Measurements from ENCODE around the gene TRIM21.
"Not testable (repeated sequence)": the region's sequence is repeated elsewhere in the genome, so short reads cannot be mapped to it uniquely, and the experiment has no call there.

The TRIM21 gene

DNA sequence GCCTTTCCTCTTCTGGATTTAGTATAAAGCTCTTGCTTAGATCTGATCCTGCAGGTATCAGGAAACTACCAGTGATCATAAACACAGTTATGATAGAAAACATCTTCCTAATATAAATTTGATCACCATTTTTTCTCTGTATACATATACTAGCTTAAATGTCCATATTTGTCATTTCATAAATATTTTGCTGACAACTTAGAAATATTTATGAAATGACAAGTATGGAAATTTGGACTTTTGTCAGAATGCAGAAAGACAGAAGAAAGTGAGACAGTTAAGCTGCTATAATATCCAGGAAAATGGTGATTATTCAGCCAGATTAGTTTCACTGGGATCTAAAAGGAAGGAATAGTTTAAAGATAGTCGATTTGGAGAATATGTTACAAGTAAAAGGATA is 22.8 kb upstream of the TRIM21 start:
- Histone ChIP-seq H4K20me1 (ENCODE audit: insufficient read depth, low read length) (no peaks in the 10 kb centered on the region), H3K79me2 (ENCODE audit: insufficient read depth, low read length) (no peaks in the 10 kb centered on the region), H3K27me3 (ENCODE audit: insufficient read depth, low read length) (no peaks in the 10 kb centered on the region), H3K9me2 (ENCODE audit: low read depth, low read length) (no peaks in the 10 kb centered on the region), H2AFZ (ENCODE audit: low read length) (no peak overlapping the region), H3K4me1 (ENCODE audit: insufficient read depth, low read length, severe bottlenecking) (no peaks in the 10 kb centered on the region), H3K9ac (ENCODE audit: low read length) (no peak overlapping the region), H3K4me2 (ENCODE audit: low read length) (no peak overlapping the region), H3F3A (ENCODE audit: insufficient read depth, low read length) (no peaks in the 10 kb centered on the region), H3K4me3 (ENCODE audit: low read depth, low read length, poor library complexity, severe bottlenecking) (no peak overlapping the region), H3K9me3 (ENCODE audit: low read length) (no peaks in the 10 kb centered on the region), H3K36me3 (ENCODE audit: insufficient read depth, low read length) (no peaks in the 10 kb centered on the region), H3K27ac (ENCODE audit: low read depth, low read length, poor library complexity, severe bottlenecking) (no peak overlapping the region)
- TF ChIP-seq, protein P1, sequence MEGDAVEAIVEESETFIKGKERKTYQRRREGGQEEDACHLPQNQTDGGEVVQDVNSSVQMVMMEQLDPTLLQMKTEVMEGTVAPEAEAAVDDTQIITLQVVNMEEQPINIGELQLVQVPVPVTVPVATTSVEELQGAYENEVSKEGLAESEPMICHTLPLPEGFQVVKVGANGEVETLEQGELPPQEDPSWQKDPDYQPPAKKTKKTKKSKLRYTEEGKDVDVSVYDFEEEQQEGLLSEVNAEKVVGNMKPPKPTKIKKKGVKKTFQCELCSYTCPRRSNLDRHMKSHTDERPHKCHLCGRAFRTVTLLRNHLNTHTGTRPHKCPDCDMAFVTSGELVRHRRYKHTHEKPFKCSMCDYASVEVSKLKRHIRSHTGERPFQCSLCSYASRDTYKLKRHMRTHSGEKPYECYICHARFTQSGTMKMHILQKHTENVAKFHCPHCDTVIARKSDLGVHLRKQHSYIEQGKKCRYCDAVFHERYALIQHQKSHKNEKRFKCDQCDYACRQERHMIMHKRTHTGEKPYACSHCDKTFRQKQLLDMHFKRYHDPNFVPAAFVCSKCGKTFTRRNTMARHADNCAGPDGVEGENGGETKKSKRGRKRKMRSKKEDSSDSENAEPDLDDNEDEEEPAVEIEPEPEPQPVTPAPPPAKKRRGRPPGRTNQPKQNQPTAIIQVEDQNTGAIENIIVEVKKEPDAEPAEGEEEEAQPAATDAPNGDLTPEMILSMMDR (IDR thresholded peaks at IDR 0.05; ENCODE audit: low read length): no peak
- no peak for TF ChIP-seq EZH2 (IDR thresholded peaks at IDR 0.05; ENCODE audit: borderline replicate concordance, low read length)

DNA sequence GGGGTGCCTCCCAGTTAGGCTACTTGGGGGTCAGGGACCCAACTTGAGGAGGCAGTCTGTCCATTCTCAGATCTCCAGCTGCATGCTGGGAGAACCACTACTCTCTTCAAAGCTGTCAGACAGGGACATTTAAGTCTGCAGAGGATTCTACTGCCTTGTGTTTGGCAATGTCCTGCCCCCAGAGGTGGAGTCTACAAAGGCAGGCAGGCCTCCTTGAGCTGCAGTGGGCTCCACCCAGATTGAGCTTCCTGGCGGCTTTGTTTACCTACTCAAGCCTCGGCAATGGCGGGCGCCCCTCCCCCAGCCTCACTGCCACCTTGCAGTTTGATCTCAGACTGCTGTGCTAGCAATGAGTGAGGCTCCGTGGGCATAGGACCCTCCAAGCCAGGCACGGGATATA is 12.7 kb upstream of the TRIM21 start:
- not testable (repeated sequence) for H3K4me3 ChIP-seq (ENCODE audit: low read depth, low read length, poor library complexity, severe bottlenecking); H3K27ac ChIP-seq (ENCODE audit: low read depth, low read length, poor library complexity, severe bottlenecking); H3K9ac ChIP-seq (ENCODE audit: low read length); H3K4me2 ChIP-seq (ENCODE audit: low read length); H3K27me3 ChIP-seq (ENCODE audit: insufficient read depth, low read length); H3K36me3 ChIP-seq (ENCODE audit: insufficient read depth, low read length); H3K79me2 ChIP-seq (ENCODE audit: insufficient read depth, low read length); H3K4me1 ChIP-seq (ENCODE audit: insufficient read depth, low read length, severe bottlenecking); H3K9me3 ChIP-seq (ENCODE audit: low read length); H3K9me2 ChIP-seq (ENCODE audit: low read depth, low read length); H4K20me1 ChIP-seq (ENCODE audit: insufficient read depth, low read length); H2AFZ ChIP-seq (ENCODE audit: low read length); H3F3A ChIP-seq (ENCODE audit: insufficient read depth, low read length)

DNA sequence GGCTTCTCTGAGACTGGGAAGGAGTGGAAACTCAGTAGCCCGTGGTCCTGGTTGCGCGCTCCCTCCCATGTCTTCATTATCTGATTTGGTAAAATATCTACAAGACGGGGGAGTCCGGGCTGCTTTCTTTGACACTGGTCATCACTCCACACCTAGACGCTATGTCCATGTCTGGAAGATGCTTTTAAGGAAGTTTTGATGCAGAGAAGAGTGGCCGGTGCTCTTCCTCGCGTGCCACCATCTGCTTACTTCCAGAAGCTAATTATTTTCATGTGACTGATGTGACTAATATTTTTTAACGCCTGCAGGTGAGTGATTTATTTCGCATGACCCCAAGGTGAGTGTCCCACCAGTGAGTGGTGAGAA is 339 bp upstream of the TRIM21 start:
- peak overlapping the region; percentile 75; the same call in 1 of the 2 replicates for H3K4me2 ChIP-seq (ENCODE audit: low read length)
- no peaks in the 10 kb centered on the region for H3K79me2 ChIP-seq (ENCODE audit: insufficient read depth, low read length)
- H3K9ac ChIP-seq (ENCODE audit: low read length): no peak overlapping the region

DNA sequence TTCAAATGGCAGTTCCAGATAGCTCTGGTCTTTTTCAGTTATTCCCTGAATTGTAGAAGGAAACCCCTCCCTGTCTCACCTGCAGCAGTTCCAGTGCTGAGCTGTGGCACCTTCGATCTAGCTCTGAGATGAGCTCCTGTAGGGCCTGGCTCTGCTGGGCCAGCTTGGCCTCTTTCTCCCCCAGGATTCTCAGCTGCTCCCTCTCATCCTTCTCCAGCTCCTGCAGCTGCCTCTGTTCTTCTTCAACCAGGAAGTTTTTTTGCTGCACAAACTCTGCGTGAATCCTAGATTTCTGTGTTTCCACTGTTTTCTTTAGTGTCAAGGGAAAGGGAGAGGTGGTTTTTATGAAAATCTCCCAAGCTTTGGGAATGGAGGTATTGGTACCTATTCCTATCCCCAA is 5.3 kb downstream of the TRIM21 start:
- Histone ChIP-seq H3K4me2 (ENCODE audit: low read length) (no peak overlapping the region), H3K27me3 (ENCODE audit: insufficient read depth, low read length) (no peaks in the 10 kb centered on the region), H3K27ac (ENCODE audit: low read depth, low read length, poor library complexity, severe bottlenecking) (no peak overlapping the region), H3K9ac (ENCODE audit: low read length) (no peak overlapping the region), H3K4me1 (ENCODE audit: insufficient read depth, low read length, severe bottlenecking) (peaks cover 8% of the 10 kb centered on the region), H3K79me2 (ENCODE audit: insufficient read depth, low read length) (no peaks in the 10 kb centered on the region), H3K9me2 (ENCODE audit: low read depth, low read length) (no peaks in the 10 kb centered on the region), H2AFZ (ENCODE audit: low read length) (no peak overlapping the region), H3K4me3 (ENCODE audit: low read depth, low read length, poor library complexity, severe bottlenecking) (no peak overlapping the region), H3K36me3 (ENCODE audit: insufficient read depth, low read length) (peaks cover 27% of the 10 kb centered on the region), H3K9me3 (ENCODE audit: low read length) (no peaks in the 10 kb centered on the region), H4K20me1 (ENCODE audit: insufficient read depth, low read length) (no peaks in the 10 kb centered on the region), H3F3A (ENCODE audit: insufficient read depth, low read length) (no peaks in the 10 kb centered on the region)
- TF ChIP-seq, protein P1 (IDR thresholded peaks at IDR 0.05; ENCODE audit: low read length): no peak

More for the DNA sequence above, 339 bp upstream of the TRIM21 start:
- Histone ChIP-seq H3K36me3 (ENCODE audit: insufficient read depth, low read length) (peaks cover 16% of the 10 kb centered on the region), H3K27ac (ENCODE audit: low read depth, low read length, poor library complexity, severe bottlenecking) (no peak overlapping the region), H4K20me1 (ENCODE audit: insufficient read depth, low read length) (no peaks in the 10 kb centered on the region), H2AFZ (ENCODE audit: low read length) (no peak overlapping the region), H3F3A (ENCODE audit: insufficient read depth, low read length) (no peaks in the 10 kb centered on the region), H3K9me3 (ENCODE audit: low read length) (no peaks in the 10 kb centered on the region), H3K27me3 (ENCODE audit: insufficient read depth, low read length) (no peaks in the 10 kb centered on the region), H3K9me2 (ENCODE audit: low read depth, low read length) (no peaks in the 10 kb centered on the region), H3K4me1 (ENCODE audit: insufficient read depth, low read length, severe bottlenecking) (peaks cover 8% of the 10 kb centered on the region), H3K4me3 (ENCODE audit: low read depth, low read length, poor library complexity, severe bottlenecking) (peak overlapping the region; percentile 88)
- no peak for TF ChIP-seq EZH2 (IDR thresholded peaks at IDR 0.05; ENCODE audit: borderline replicate concordance, low read length)
- TF ChIP-seq, protein P1 (IDR thresholded peaks at IDR 0.05; ENCODE audit: low read length): no peak

Measured in OCI-LY1 (cell line).